Cerebellar cortex (tissue), 1 donor: Measurements from ENCODE around the gene TMEM233.
A peak's percentile ranks its signal among the peaks of the same experiment; 100 is the strongest.

Experiments used
- DNase-seq: peaks from one replicate; pipeline ENCODE4 v3.0.0-alpha.2; 2015; ENCODE audit warnings: low spot score

Gene TMEM233

GRCh38 chr12:119681728-119682638, 88.4 kb downstream of the TMEM233 start:
- peak; percentile 10 for DNase-seq

GRCh38 chr12:119682639-119683252, 89.2 kb downstream of the TMEM233 start:
- no peak for DNase-seq

GRCh38 chr12:119683413-119683812, 89.8 kb downstream of the TMEM233 start:
- no peak for DNase-seq

- no peak for DNase-seq
Measured at GRCh38 chr12:119683816-119684215, 90.2 kb downstream of the TMEM233 start.

GRCh38 chr12:119684711-119685369, 91.3 kb downstream of the TMEM233 start:
- DNase-seq: no peak

- DNase-seq: no peak
Measured at GRCh38 chr12:119685375-119685774, 91.8 kb downstream of the TMEM233 start.

GRCh38 chr12:119686355-119686754, 92.8 kb downstream of the TMEM233 start:
- DNase-seq: no peak

- DNase-seq: no peak
Measured at GRCh38 chr12:119686776-119687175, 93.2 kb downstream of the TMEM233 start.

- DNase-seq: no peak
Measured at GRCh38 chr12:119687406-119687805, 93.8 kb downstream of the TMEM233 start.

- no peak for DNase-seq
Measured at GRCh38 chr12:119687879-119688278, 94.3 kb downstream of the TMEM233 start.

GRCh38 chr12:119689935-119690500, 96.4 kb downstream of the TMEM233 start:
- no peak for DNase-seq

GRCh38 chr12:119691202-119691810, 97.7 kb downstream of the TMEM233 start:
- no peak for DNase-seq

GRCh38 chr12:119692410-119692809, 98.8 kb downstream of the TMEM233 start:
- no peak for DNase-seq
